ENCODE results near the gene PIM3.

- TF ChIP-seq CTCF (IDR thresholded peaks at IDR 0.05; ENCODE audit: insufficient read depth, low read length, poor library complexity, severe bottlenecking) (no peak), EZH2phosphoT487 (conservative IDR thresholded peaks at IDR 0.05; ENCODE audit: low read length) (no peak)
These were observed 1.4 kb upstream of the PIM3 start for GRCh38 chr22:49958931-49959781.

Data from SU-DHL-6 (cell line).